HFFc6 (cell line): ENCODE data around the gene BBS9. TPM values are rescaled to one million over a fixed set of nuclear protein-coding genes. Genes with fewer than 3 reads are reported as not detected.

ENCODE experiments used
- DNase-seq: peaks from one replicate; pipeline ENCODE4 v3.0.0-alpha.2; 2018
- H3K27ac Mint-ChIP-seq: 2 replicates; pipeline ENCODE4 v1.8.0; 2020; ENCODE audit warnings: mild to moderate bottlenecking, mixed read lengths
- H3K27me3 Mint-ChIP-seq: 2 replicates; pipeline ENCODE4 v1.8.0; 2021; ENCODE audit warnings: mild to moderate bottlenecking, moderate library complexity, mixed read lengths; ENCODE audit not compliant: insufficient read depth
- H3K36me3 Mint-ChIP-seq: 2 replicates; pipeline ENCODE4 v1.8.0; 2021; ENCODE audit warnings: low read depth, mixed read lengths
- H3K4me1 Mint-ChIP-seq: 2 replicates; pipeline ENCODE4 v1.8.0; 2020; ENCODE audit warnings: low read depth, mixed read lengths
- H3K4me3 Mint-ChIP-seq: 2 replicates; pipeline ENCODE4 v1.8.0; 2020; ENCODE audit warnings: mild to moderate bottlenecking, moderate library complexity, mixed read lengths
- H3K9me3 Mint-ChIP-seq: 2 replicates; pipeline ENCODE4 v1.8.0; 2020; ENCODE audit warnings: mild to moderate bottlenecking, mixed read lengths
- CTCF ChIP-seq: fragments of 200-600 bp; sonication (generic); IDR thresholded peaks from 2 replicates; pipeline ENCODE4 v1.5.0; 2021; ENCODE audit warnings: antibody characterized with exemption, mild to moderate bottlenecking
- total RNA-seq, 6 experiments: library from RNA; stranded (reverse); fragmentation: NEBNext Ultra II Directional; extraction: Animal tissue kit (Norgen Biotek cat#: 25700); gene quantifications; 2 replicates in 1 of 6; 3 replicates in 5 of 6; pipeline ENCODE4 v1.2.3, GENCODE V29; 2021

Gene BBS9
- total RNA-seq, 6 experiments from 2014 or later = 10.6 to 13.0 (median 12.1) TPM

GRCh38 chr7:33547880-33548279 lies 418.5 kb downstream of the BBS9 start:
- Mint-ChIP-seq H3K9me3 (no peaks in the 10 kb centered on the region), H3K4me1 (peaks cover 9% of the 10 kb centered on the region), H3K4me3 (no peak overlapping the region), H3K27ac (no peak overlapping the region), H3K36me3 (no peaks in the 10 kb centered on the region), H3K27me3 (no peaks in the 10 kb centered on the region)
- peak; percentile 4 for DNase-seq
- no peak for TF ChIP-seq CTCF

DNA sequence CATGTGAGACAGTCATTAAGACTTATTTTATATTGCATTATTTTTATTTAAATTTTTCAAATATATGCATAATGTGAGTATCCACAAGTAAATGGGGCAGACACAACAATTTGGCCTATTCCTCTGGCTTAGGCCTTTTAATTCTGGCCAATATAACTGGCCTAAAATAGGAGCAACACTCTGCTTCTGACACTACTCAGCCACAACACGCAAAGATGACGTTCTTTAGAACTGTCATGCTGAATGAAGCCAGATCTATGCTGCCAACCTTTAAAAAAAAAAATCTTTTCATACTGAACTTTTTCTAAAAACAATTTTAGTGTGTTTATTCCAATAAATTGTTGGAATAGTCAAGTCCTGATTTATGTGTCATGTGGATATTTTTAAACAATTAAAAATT lies 421.0 kb downstream of the BBS9 start:
- DNase-seq = no peak
- Mint-ChIP-seq H3K4me3 (no peak overlapping the region), H3K27ac (no peak overlapping the region), H3K4me1 (peaks cover 9% of the 10 kb centered on the region), H3K27me3 (no peaks in the 10 kb centered on the region), H3K9me3 (no peaks in the 10 kb centered on the region), H3K36me3 (no peaks in the 10 kb centered on the region)
- no peak for TF ChIP-seq CTCF

- H3K4me1 Mint-ChIP-seq = peaks cover 9% of the 10 kb centered on the region
- DNase-seq = no peak
- no peaks in the 10 kb centered on the region for H3K27me3 Mint-ChIP-seq
- H3K27ac Mint-ChIP-seq = no peak overlapping the region
- H3K9me3 Mint-ChIP-seq = no peaks in the 10 kb centered on the region
- no peak overlapping the region for H3K4me3 Mint-ChIP-seq
- no peak for TF ChIP-seq CTCF
- H3K36me3 Mint-ChIP-seq = no peaks in the 10 kb centered on the region
These were observed 421.6 kb downstream of the BBS9 start for GRCh38 chr7:33550979-33551378.

- no peaks in the 10 kb centered on the region for H3K9me3 Mint-ChIP-seq
- TF ChIP-seq CTCF = no peak
- H3K27ac Mint-ChIP-seq = no peak overlapping the region
- H3K36me3 Mint-ChIP-seq = no peaks in the 10 kb centered on the region
- no peaks in the 10 kb centered on the region for H3K27me3 Mint-ChIP-seq
- no peaks in the 10 kb centered on the region for H3K4me1 Mint-ChIP-seq
- peak; percentile 2 for DNase-seq
- no peak overlapping the region for H3K4me3 Mint-ChIP-seq
These were observed 424.7 kb downstream of the BBS9 start for GRCh38 chr7:33554046-33554445.

DNA sequence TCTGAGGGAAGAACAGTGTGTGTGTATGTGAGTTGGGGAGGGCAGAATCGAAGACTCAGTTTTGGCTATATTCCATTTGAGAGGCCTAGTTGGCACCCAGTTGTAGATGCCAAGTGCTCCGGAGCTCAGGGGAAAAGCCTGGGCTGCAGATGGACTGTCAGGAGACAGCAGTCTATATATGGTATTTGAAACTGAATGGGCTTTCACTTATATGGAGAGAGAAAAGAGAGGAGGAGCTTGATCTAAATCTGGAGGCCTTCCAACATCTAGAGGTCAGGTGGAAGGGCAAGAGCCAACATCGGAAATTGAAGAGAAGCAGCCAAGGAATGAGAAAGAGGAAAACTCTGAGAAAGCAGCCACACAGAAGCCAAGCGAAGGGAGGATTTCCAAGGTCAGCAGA lies 425.2 kb downstream of the BBS9 start:
- no peak for TF ChIP-seq CTCF
- Mint-ChIP-seq H3K4me3 (no peak overlapping the region), H3K4me1 (no peaks in the 10 kb centered on the region), H3K27me3 (no peaks in the 10 kb centered on the region), H3K9me3 (no peaks in the 10 kb centered on the region), H3K36me3 (no peaks in the 10 kb centered on the region), H3K27ac (no peak overlapping the region)
- DNase-seq = no peak

DNA sequence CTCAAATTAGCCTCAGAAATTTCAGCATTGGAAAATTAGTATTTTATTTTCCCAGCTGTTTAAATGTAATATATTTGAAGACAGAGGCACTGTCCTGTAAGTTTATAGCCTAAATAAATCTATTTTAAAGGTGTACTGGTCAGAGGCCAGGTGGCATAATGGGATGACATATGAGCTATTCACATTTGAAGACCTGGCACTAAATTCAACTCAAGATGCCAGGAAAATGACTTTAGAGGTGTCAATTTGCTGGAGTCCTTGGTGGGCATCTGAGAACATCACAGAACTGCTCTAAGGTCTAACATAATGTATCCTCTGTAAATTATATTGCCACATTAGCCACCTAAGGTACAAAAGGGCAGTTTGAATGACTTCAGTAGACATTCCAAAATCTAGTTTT lies 427.1 kb downstream of the BBS9 start:
- no peak for DNase-seq
- no peaks in the 10 kb centered on the region for H3K27me3 Mint-ChIP-seq
- H3K27ac Mint-ChIP-seq = no peak overlapping the region
- no peaks in the 10 kb centered on the region for H3K9me3 Mint-ChIP-seq
- no peaks in the 10 kb centered on the region for H3K4me1 Mint-ChIP-seq
- no peaks in the 10 kb centered on the region for H3K36me3 Mint-ChIP-seq
- H3K4me3 Mint-ChIP-seq = no peak overlapping the region
- no peak for TF ChIP-seq CTCF
